Prostate gland (tissue), 2 donors: ENCODE data around the gene ROR1. TPM values are rescaled to one million over a fixed set of nuclear protein-coding genes. Genes with fewer than 3 reads are reported as not detected.

ENCODE experiments used
- DNase-seq: peaks from one replicate; pipeline ENCODE4 v3.0.0-alpha.2; 2019; ENCODE audit warnings: low spot score
- H3K27ac ChIP-seq, 2 donors: fragments of 200-600 bp; sonication (generic); 2 replicates each; pipeline ENCODE4 v1.5.1; 2017 to 2019
- H3K27me3 ChIP-seq: fragments of 200-600 bp; sonication (generic); replicated peaks from 2 replicates; pipeline ENCODE4 v1.5.1; 2019; ENCODE audit not compliant: insufficient read depth
- H3K36me3 ChIP-seq, 2 donors: fragments of 200-600 bp; sonication (generic); 1 replicate in 1 of 2; 2 replicates in 1 of 2; pipeline versions ENCODE4 v1.5.1 to v1.8.1; 2017 to 2019
- H3K4me1 ChIP-seq: fragments of 200-600 bp; sonication (generic); replicated peaks from 2 replicates; pipeline ENCODE4 v1.5.1; 2019
- H3K4me3 ChIP-seq, 2 donors: fragments of 200-600 bp; sonication (generic); 2 replicates each; pipeline ENCODE4 v1.5.1; 2017 to 2019
- H3K9me3 ChIP-seq: fragments of 200-600 bp; sonication (generic); 2 replicates; pipeline ENCODE4 v1.5.1; 2017
- POLR2A ChIP-seq: fragments of 450-650 bp; IDR thresholded peaks from one replicate; pipeline ENCODE4 v1.6.1; 2016; ENCODE audit warnings: antibody characterized with exemption, mild to moderate bottlenecking
- POLR2AphosphoS5 ChIP-seq: sonication (generic); formaldehyde crosslinking; IDR thresholded peaks from one replicate; pipeline ENCODE4 v1.6.1; 2017; ENCODE audit warnings: antibody characterized with exemption
- WGBS: methylation state at CpG from one replicate; pipeline ENCODE4 v1.1.5; 2018; 5-methylcytosine and 5-hydroxymethylcytosine counted together
- intact Hi-C: fragments of 100-400 bp; cut with DNase I; formaldehyde crosslinking; loops from one replicate; pipeline ENCODE4 v1.14.2; 2022
- total RNA-seq, 2 donors: library from RNA; depleted of rRNA; stranded (reverse); fragments of >200 nt; gene quantifications; one replicate each; pipeline ENCODE4 v1.1.0, GENCODE V29; 2016
- TF ChIP-seq, protein P1 (sequence below), 4 experiments: fragments of 200-600 bp in 2 of 4; fragments of 450-650 bp in 2 of 4; sonication (generic) in 2 of 4; IDR thresholded peaks; 1 replicate in 3 of 4; 2 replicates in 1 of 4; pipeline ENCODE4 v1.5.1; 2016 to 2019; ENCODE audit warnings: antibody characterized with exemption in 4 of 4, mild to moderate bottlenecking in 2 of 4, moderate library complexity in 2 of 4

The ROR1 gene
- 10 to 100 TPM in 1 of 2 donors, 1 to 10 TPM in 1; 7.3 to 11.1 TPM for total RNA-seq

DNA sequence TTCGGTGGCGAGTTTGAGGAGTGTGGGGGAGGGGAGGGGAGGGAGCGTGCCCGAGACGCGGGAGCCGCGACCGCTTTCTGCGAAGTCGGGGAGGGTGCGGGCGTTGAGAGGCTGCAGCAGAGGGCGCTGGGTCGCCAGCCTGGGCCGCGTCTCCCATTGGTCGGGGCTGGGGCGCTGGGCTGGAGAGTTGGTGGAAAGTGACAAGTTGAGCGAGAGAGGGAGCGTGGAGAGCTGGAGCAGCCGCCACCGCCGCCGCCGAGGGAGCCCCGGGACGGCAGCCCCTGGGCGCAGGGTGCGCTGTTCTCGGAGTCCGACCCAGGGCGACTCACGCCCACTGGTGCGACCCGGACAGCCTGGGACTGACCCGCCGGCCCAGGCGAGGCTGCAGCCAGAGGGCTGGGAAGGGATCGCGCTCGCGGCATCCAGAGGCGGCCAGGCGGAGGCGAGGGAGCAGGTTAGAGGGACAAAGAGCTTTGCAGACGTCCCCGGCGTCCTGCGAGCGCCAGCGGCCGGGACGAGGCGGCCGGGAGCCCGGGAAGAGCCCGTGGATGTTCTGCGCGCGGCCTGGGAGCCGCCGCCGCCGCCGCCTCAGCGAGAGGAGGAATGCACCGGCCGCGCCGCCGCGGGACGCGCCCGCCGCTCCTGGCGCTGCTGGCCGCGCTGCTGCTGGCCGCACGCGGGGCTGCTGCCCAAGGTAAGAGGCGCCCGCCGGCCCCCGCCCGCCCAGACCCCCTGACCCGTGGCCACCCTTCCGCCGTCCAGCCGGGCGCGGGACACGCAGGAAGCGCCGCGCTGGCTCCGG, at the start of gene ROR1:
Gene ROR1, plus strand, starts transcription at position 203 of the 802 bp plus-strand sequence.
- intact Hi-C loops = loop anchor here (2.0 to 10.0 kb wide), 5 partner anchors 75 to 467 kb away; no protein-coding TSS in a partner anchor
- TF ChIP-seq POLR2AphosphoS5 (peak; percentile 38), POLR2A (peak; percentile 38)
- TF ChIP-seq, protein P1, sequence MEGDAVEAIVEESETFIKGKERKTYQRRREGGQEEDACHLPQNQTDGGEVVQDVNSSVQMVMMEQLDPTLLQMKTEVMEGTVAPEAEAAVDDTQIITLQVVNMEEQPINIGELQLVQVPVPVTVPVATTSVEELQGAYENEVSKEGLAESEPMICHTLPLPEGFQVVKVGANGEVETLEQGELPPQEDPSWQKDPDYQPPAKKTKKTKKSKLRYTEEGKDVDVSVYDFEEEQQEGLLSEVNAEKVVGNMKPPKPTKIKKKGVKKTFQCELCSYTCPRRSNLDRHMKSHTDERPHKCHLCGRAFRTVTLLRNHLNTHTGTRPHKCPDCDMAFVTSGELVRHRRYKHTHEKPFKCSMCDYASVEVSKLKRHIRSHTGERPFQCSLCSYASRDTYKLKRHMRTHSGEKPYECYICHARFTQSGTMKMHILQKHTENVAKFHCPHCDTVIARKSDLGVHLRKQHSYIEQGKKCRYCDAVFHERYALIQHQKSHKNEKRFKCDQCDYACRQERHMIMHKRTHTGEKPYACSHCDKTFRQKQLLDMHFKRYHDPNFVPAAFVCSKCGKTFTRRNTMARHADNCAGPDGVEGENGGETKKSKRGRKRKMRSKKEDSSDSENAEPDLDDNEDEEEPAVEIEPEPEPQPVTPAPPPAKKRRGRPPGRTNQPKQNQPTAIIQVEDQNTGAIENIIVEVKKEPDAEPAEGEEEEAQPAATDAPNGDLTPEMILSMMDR (IDR thresholded peaks at IDR 0.05) = peak; percentile 43 to 70 (median 58)
- Histone ChIP-seq H3K27ac (peak within 1 kb of the TSS; percentile 77 to 80), H3K27me3 (no peaks in the 10 kb centered on the region), H3K9me3 (no peaks in the 10 kb centered on the region), H3K4me3 (peak within 1 kb of the TSS; percentile 54 to 55), H3K4me1 (no peaks in the 10 kb centered on the region), H3K36me3 (no peaks in the 10 kb centered on the region)
- DNase-seq = peak; percentile 82
- under 1% methylated on average over 63 of the region's 99 CpGs for WGBS

DNA sequence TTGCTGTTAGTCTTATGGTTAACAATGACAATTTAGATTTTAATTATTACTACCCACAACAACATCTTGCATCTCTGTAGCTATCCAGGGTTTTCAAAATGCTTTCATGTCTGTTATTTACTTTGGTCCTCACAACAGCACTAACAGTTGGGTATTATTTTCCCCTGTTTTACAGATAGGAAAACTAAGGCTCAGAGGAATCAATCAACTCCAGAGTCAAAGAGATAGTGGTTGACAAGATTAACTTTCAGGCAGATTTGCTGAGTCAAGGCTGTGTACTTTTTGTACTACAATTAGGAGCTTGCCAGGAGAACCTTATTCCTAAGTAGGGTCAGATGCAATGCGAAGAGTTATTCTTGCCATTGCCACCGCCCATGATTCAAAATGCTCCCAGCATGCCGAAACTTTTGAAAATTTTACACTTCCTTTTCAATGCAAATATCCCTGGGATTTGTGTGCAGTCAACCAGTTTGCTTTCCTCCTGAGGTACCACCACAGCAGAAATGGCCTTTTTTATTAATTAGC, 49.4 kb upstream of the ROR1 start:
- Histone ChIP-seq H3K36me3 (no peaks in the 10 kb centered on the region), H3K27me3 (no peaks in the 10 kb centered on the region), H3K4me1 (no peaks in the 10 kb centered on the region), H3K27ac (no peak overlapping the region), H3K4me3 (no peak overlapping the region), H3K9me3 (no peaks in the 10 kb centered on the region)
- DNase-seq = no peak
- TF ChIP-seq POLR2AphosphoS5 (no peak), POLR2A (no peak)
- TF ChIP-seq, protein P1 (IDR thresholded peaks at IDR 0.05) = no peak
- intact Hi-C loops = no loop called here
- 97% methylated on average over 3 of the region's 3 CpGs for WGBS

- Histone ChIP-seq H3K9me3 (no peaks in the 10 kb centered on the region), H3K4me1 (no peaks in the 10 kb centered on the region), H3K4me3 (no peak overlapping the region), H3K27ac (no peak overlapping the region), H3K27me3 (no peaks in the 10 kb centered on the region), H3K36me3 (no peaks in the 10 kb centered on the region)
- intact Hi-C loops = no loop called here
- DNase-seq = no peak
- WGBS = 95% methylated on average over 8 of the region's 8 CpGs
- TF ChIP-seq, protein P1 (IDR thresholded peaks at IDR 0.05) = no peak
These were observed 45.1 kb upstream of the ROR1 start for GRCh38 chr1:63728611-63729226.

DNA sequence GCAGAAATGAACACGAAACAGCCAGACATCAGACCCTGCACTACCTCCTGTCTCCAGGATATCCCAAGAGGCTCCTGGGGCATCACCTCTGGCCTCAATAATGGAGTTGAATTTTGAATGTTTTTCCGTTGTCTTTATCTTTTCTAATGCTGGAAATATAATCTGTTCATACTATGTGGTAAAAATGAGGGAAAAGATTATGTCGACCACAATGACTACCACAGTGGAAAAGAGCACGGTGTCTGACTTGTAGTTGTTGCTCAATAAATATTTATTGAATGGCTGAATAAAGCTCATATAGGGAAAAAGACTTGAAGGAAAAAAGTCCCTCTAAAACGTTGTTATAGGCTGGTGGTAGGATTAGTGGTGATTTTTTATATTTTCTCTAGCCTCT, 44.6 kb upstream of the ROR1 start:
- TF ChIP-seq, protein P1 (IDR thresholded peaks at IDR 0.05) = no peak
- no peak for TF ChIP-seq POLR2AphosphoS5
- TF ChIP-seq POLR2A = no peak
- no peak overlapping the region for H3K4me3 ChIP-seq
- H3K4me1 ChIP-seq = no peaks in the 10 kb centered on the region
- no peak for DNase-seq
- no peaks in the 10 kb centered on the region for H3K9me3 ChIP-seq
- H3K36me3 ChIP-seq = no peaks in the 10 kb centered on the region
- intact Hi-C loops = no loop called here
- H3K27ac ChIP-seq = no peak overlapping the region
- H3K27me3 ChIP-seq = no peaks in the 10 kb centered on the region
- WGBS = 83% methylated on average over 5 of the region's 5 CpGs
